Measurements from ENCODE around the gene TMEM150B.
"Not testable (repeated sequence)": the region's sequence is repeated elsewhere in the genome, so short reads cannot be mapped to it uniquely, and the experiment has no call there.

Gene TMEM150B

DNA sequence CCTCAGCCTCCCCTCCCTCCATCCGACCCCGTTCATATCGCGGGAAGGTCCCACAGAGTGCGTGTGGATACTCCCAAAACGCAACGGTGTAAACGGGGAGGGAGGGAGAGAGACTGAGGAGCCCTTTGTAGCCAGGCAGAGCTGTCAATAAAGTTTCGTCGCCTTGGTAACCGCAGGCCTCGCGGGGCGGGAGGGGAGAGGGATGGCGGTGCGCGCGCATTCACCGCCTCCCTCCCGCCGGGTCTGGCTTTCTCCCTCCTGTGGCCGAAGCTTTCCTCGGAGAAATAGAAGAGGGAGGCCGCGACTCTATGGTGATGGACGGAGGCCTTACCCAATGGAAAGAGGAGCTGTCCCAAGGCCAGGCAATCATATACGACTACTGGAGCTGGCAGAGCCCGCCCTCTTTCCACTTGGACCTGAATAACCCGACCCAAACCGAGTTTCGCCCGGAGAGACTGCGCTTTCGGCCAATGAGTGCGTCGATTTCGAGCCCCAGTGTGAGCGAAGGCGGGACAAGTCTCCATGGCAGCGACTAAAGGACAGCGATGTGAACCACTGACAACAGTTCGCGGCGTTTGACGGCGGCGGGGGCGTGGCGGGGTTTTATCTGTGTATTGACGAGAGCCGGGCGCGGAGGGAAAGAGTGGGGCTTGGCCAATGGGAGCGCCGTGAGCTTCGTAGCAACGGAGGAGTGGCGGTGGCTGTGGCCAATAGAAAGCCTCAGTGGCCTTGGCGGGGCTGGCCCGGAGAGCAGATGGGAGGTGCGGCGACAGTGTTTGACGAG lies 14.2 kb upstream of the TMEM150B start, which contains the start of gene KMT5C:
KMT5C (plus strand) TSS at position 772 of the 784 bp plus-strand sequence. CDS start 2,061 bp downstream, outside the sequence.
- DNase-seq (ENCODE audit: low read depth), result peak; percentile 100

DNA sequence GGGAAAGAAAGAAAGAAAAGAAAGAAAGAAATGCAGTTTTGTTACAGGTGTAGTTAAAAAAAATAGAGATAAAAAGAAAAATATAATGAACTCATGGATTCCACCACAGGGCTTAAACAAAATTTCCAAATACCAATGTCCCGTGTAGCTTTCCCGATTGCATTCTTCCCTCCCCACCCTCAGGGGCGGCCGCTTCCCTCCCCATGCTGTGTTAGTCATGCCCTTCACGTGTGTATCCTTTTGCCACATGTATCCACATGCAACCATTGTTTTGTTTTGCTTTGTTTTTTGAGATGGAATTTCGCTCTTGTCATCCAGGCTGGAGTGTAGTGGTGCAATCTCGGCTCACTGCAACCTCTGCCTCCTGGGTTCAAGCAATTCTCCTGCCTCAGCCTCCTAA lies 11.0 kb upstream of the TMEM150B start:
- no peak for DNase-seq (ENCODE audit: low read depth)

DNA sequence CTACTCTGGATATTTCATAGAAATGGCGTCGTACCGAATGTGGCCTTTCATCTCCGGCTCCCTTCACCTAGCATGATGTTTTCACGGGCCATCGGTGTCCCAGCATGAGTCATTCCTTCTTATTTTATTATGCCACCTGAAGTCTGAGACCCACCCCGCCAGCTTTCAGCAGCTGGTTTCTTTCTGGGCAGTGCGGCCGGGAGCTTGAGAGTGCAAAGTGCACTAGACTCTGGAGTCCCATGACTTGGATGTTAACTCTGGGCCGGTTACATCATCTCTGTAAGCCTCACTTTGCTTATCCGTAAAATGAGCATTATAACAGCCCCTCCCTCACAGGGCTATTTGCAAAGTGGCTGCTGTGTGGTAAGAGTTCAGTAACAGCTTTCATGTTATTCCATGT lies 8.7 kb upstream of the TMEM150B start:
- no peak for DNase-seq (ENCODE audit: low read depth)

DNA sequence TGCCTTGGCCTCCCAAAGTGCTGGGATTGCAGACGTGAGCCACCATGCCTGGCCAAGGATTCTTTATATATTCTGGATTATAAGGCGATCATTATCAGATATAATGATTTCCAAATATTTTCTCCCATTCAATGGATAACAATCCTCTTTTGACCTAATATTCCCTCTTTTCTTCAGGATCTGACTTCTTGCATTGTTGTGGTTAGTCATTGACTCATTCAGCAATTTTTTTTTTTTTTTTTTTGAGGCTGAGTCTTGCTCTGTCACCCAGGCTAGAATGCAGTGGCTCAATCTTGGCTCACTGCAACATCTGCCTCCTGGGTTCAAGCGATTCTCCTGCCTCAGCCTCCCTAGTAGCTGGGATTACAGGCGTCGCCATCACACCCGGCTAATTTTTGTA lies 4.7 kb upstream of the TMEM150B start:
- DNase-seq (ENCODE audit: low read depth), result not testable (repeated sequence)

DNA sequence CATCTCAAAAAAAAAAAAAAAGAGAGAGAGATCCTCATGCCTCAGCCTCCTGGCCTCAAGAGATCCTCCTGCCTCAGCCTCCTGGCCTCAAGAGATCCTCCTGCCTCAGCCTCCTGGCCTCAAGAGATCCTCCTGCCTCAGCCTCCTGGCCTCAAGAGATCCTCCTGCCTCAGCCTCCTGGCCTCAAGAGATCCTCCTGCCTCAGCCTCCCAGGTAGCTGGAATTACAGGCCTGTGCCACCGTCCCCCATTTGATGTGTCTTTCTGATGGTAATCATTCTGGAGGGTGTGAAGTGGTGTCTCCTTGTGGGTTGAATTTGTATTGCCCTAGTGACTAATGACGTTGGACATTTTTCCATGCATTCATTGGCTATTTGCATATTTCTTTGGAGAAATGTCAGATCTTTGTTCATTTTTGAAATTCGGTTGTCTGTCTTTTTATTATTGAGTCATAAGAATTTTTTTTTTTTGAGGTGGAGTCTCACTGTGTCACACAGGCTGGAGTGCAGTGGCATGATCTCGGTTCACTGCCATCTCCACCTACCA lies 3.7 kb upstream of the TMEM150B start:
- DNase-seq (ENCODE audit: low read depth), result not testable (repeated sequence)

DNA sequence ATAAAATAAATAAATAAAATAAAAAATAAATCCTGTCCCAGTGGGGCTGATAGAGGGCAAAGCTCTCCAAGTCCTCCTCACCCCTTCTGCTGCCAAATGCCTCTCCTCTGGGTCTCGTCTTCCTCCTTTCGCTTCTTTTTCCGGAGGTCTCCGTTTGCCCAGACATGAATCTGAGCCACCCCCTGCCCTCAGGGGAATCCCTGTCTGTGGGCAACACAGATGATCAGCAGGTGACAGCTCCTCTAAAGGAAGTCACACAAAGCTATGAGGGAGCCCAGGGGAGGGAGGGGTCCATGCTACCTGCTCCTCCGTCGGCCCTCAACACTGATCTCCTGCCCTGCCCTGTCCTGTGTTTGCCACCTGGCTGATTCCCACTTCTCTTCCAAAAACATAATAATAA lies 479 bp downstream of the TMEM150B start:
- no peak for DNase-seq (ENCODE audit: low read depth)

DNA sequence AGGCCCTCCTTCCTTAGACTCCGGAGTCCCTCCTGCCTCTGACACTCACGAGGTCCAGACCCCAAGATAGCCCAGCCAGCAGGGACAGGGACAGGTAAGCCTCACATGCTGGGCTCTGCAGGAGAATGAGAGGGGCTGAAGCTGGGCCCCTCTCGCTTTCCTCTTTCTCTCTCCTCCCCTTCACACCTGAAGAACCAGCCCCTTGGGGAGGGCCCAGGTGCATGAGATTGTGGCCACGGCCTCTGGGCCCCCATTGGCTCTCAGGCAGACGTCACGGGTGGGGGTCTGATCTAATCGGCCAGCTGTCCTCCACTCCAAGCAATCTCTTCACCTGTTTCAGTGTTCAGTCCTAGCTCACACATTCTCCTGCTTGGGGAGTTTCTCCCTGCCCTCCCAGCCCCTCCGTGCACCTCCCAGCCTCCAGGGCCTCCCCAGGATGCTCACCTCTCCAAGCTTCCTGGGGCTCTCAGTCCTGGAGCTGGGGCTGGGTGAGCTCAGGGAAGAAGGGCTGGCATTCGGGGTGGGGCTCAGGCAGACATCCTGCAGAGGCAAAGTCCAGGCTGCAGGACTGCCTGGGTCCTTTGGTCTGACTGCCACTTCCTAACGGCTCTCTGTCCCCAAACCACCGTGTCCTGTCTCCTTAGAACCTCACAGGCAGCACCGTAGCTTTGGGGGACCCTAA lies 2.8 kb downstream of the TMEM150B start:
- no peak for DNase-seq (ENCODE audit: low read depth)

DNA sequence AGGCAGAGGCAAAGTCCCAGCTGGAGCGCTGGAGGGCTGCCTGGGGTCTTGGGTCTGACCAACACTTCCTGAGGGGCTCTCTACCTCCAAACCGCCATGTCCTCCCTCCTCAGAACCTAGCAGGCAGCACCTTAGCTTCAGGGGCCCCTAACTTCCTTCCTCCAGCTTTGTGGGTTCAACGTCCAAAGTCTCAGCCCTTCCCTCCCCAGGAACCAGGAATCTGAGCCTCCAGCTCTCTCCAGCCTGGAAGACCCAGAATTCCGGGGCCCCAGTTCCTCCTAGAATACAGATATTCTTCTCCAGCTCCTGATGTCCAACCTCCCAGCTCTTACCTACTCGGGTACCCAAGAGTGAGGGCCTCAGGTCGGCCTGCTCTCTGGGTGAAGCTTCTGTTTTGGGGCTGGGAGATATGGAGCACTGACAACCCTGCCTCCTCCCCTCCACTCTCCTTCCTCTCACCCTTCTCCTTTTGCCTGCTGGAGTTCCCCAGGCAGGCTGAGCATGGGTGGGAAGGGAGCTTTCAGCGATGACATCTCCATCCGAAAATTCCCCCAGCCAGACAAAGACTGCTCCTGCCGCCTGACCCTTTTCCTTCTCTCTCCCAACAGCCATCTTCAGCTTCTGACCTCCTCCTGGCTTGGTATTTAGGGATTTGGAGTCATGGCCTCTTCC lies 3.5 kb downstream of the TMEM150B start:
- no peak for DNase-seq (ENCODE audit: low read depth)

DNA sequence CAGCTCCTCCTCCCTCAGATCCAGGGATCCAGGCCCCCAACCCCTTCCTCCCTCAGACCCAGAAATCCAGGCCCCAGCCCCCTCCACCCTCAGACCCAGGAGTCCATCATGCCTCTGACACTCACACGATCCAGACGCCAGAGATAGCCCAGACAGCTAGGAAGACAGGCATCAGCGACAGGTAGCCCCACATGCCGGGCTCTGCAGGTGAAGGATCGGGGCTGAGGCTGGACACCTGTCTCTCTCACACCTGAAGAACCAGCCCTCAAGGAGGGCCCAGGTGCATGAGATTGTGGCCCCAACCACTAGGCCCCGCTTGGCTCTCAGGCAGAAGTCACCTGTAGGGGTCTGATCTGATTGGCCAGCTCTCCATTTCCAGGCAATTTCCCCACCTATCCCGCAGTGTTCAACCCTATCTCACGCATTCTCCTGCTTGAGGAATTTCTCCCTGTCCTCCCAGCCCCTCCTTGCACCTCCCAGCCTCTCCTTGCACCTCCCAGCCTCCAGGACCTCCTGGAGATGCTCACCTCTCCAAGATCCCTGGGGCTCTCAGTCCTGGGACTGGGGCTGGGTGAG lies 4.2 kb downstream of the TMEM150B start:
- DNase-seq (ENCODE audit: low read depth), result no peak

DNA sequence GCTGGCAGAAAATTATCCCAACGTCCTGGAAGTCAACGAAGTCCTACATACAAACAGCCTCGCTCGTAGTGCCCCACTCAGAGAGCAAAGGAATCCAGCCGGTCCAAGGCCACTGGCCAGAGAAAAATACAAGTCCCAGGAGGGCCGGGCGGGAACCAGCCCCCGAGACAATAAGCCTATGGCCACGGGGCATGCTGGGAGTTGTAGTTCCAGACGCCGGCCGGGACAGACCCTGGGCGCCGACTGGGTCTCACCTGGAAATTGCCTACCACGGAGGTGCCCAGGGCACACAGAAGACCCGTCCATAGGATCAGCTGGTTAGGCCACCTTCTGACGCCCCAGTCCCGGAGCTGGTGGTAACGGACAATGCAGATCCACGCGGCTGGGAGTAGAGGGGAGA lies 5.4 kb downstream of the TMEM150B start:
- no peak for DNase-seq (ENCODE audit: low read depth)

DNA sequence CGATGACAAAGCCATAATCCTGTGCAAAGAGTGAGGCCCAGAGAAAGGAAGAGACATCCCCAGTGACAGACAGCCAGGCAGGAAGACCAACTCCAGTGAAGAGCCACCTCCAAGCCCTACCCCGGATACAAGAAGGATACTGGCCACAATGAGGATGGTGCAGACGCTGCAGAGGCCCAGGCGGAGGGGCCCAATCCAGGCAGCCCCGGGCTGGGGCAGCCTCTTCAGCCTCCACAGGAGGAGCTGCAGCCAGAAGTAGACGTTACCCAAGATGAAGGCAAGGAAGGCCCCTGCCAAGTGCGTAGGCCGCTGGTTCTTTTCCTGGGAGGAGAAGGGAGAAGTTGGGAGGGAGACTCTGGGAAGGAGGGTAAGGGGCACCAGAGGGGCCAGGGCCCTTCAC lies 8.5 kb downstream of the TMEM150B start:
- no peak for DNase-seq (ENCODE audit: low read depth)

DNA sequence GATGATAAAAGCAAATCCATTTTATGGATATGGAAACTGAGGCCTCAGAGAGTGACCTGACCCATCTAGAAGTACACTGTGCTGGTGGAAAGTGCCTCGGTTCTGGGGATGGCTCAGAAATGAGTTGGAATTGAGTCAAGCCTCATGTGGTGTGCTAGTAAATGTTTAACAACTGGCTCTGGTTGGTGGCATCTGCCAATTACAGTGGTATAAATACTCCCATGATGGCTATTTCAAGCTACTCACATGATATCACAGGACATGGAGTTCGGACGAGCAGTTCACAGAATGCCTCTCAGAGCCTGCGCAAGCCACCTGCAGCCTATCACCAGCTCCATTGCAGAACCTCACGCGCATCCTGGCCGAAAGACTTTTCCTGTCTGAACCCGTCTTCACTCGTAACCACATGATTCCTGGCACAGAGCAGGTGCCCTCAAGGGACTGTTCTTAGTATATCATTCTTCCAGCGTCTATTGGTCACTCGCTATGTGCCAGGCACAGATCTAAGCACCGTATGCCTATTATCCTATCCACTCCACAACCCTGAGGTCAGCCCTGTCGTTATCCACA lies 9.1 kb downstream of the TMEM150B start:
- no peak for DNase-seq (ENCODE audit: low read depth)

DNA sequence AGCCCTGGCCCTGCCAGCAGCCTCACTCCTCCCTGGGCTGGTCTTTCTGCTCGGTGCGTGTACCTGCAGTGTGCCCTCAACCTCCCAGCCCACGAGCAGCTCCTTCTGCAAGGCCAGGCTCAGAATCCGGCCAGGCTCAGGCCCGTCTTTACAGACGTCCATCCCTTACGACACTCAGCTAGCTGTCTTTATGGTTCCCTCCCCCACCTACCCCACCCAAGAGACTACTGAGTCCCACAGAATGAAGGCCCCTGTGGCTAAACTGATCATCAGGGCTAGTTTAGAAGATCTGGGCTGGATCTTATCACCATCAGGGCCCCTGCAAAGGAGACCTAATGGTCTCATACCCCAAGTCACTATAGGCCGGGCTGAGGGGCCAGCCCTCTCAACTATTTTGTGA lies 10.7 kb downstream of the TMEM150B start:
- DNase-seq (ENCODE audit: low read depth), result no peak

DNA sequence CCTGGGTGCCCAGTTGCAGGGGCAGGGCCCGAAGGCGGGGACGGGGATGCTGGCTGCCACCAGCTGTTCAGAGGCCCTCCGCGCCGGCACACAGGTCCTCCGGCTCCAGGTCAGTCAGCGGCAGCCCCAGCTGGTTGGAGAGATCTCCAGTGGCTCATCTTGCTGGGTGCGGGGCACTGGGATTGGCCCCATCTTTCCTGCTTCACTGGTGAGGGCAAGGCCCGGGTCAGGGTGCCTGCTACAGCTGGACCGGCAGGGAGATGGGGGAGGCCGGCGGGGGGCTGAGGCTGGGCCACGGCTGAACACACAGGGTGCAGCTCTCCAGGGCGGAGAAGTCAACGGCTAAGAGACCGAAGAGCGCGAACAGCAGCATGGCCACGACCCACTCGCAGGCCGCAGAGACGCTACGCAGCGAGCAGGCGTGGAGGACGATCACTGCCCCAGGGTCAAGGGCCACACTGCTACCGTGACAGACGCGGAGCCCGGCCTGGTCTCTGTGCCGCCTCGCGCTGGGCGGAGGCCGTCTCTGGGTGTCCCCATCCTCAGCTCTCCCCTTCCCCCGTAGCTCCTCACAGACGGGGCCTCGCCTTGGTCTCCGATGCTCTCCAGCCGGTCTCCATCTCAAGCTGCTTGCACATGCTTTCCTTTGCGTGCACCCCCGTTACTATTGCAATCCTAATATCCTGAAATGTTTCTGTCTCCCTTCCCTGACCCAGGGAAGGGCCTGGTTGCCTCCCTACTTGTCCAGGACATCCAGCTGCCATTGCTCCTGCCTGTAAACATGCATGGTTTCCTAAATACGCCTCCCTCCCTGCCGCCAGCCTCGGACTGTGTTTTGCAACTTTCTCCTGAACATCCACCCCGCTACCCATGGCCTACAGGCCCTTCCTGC lies 12.3 kb downstream of the TMEM150B start:
- no peak for DNase-seq (ENCODE audit: low read depth)

DNA sequence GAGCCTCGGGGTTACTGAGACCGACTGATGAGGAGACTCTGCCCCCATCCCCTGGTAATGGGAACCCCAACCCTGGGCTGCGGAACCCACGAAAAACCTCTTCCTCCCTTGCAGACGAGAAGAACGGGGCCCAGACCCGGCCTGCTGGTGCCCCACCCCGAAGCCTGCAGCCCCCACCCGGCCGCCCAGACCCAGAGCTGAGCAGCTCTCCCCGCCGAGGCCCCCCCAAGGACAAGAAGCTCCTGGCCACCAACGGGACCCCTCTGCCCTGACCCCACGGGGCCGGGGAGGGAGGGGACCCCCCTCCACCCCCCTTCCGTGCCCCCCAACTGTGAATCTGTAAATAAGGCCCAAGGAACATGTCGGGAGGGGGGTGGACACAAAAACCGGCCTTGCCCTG lies 13.3 kb downstream of the TMEM150B start:
- DNase-seq (ENCODE audit: low read depth), result no peak

DNA sequence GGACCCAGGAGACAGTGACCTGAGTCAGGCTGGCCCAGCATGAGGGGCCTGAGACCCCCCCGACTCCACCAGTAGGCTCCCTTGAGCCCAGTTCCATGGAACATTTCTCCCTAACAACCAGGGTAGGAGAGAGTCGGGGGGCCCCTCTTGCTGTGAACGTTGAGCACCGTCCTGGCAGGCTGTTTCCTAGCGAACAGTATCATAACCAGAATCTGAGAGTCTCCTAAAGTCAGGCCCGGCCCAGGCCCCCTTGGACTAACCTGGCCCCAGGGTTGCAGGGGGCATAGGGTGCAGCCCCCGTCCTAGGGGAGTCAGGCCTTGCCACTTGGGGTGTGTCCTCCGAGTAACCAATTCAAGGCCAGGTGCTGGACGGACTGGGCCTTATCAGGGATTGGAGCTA lies 13.7 kb downstream of the TMEM150B start:
- no peak for DNase-seq (ENCODE audit: low read depth)

DNA sequence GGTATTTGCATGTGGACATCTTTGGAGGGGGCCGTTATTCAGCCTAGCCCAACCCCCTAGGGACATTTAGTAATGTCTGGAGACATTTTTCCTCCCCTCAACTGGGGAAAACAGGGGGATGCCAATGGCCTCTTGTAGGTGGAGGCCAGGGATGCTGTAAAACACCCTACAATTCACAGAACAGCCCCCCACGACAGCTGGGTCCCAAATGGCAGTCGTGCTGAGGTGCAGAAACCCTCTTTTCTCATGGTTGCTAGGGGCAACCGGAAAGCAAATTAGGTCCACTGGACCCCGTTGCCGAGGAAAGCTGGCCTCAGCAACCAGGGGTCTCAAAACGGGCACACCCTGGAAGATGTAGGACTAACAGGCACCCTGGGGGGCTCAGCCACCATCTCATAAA lies 14.6 kb downstream of the TMEM150B start:
- DNase-seq (ENCODE audit: low read depth), result no peak

DNA sequence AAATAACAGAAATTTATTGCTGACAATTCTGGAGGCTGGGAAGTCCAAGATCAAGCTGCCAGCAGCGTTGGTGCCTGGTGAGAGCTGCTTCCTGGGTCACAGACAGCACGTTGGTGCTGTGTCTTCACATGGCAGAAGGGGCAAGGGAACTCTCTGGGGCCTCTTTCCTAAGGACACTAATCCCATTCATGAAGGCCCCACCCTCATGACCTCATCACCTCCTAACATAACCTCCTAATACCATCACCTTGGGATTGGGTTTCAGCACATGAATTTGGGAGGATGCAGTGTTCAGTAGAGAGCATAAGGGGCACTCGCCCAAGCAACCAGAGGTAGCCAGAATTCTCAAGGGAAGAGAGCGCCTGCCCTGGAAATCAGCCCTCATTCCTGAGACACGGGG lies 15.7 kb downstream of the TMEM150B start:
- no peak for DNase-seq (ENCODE audit: low read depth)

DNA sequence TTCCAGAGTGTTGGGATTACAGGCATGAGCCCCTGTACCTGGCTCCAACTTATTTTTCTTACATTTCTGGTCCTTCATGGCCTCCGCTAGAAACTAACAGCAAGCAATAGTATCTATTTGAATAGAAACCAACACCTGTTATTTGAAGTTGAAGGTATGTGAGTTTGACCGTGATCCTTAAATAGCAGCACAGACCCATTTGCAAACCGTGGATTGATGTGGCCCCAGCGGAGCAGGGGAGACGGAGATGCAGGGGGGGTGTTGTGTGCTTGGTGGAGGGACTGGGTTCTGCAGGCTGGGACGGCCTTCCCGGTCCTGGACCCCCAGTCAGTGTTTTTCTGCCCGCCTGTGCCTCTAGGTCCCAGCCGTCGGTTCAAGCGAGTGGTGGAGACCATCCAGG lies 16.9 kb downstream of the TMEM150B start:
- no peak for DNase-seq (ENCODE audit: low read depth)

DNA sequence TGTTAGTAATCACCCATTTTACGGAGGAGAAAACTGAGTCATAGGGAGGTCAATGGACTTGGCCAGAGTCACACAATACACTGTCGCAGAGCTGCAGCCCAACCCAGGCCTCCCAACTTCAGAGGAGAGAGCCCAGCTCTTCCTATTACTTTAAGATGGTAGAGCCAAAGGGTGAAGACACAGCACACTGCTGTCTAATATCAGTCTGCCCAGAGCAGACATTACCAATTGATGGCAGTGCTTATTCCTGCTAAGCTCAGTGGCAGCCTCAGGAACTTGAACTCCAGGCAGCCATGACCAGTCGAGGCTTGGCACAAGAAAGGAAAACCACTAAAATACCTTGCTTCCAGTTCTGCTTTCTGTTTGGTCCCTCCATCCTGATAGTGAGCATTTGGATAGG lies 18.4 kb downstream of the TMEM150B start:
- DNase-seq (ENCODE audit: low read depth), result no peak

DNA sequence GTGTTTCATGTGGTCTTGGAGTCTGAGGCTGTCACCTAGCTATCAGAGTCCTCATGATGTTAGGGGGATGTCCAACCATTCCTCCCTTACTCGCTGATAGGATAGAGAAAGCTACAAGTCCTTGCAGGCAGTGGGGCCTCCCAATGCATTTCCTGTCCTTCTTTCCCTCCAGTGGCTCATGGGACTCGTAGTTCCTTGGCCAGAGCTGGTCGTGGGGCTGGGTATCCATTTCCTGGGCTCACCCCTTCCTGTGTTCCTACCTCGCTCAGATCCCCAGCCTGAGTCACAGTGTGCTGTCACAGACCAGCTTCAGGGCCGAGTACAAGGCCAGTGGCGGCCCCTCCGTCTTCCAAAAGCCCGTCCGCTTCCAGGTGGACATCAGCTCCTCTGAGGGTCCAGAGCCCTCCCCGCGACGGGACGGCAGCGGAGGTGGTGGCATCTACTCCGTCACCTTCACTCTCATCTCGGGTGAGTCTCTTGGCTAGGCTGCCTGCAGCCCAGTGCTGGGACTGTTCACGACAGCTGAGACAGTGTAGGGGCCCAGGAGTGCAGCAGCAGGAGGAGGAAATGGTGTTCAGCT lies 19.1 kb downstream of the TMEM150B start:
- no peak for DNase-seq (ENCODE audit: low read depth)

Measured in stimulated activated CD8-positive, alpha-beta memory T cell treated with anti-CD3 and anti-CD28 coated beads, Interleukin-4, amount 100 ng/mL, for 24 hours (primary cell).